Measurements from ENCODE around the gene LRRC51.

The LRRC51 gene, protein sequence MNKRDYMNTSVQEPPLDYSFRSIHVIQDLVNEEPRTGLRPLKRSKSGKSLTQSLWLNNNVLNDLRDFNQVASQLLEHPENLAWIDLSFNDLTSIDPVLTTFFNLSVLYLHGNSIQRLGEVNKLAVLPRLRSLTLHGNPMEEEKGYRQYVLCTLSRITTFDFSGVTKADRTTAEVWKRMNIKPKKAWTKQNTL

DNA sequence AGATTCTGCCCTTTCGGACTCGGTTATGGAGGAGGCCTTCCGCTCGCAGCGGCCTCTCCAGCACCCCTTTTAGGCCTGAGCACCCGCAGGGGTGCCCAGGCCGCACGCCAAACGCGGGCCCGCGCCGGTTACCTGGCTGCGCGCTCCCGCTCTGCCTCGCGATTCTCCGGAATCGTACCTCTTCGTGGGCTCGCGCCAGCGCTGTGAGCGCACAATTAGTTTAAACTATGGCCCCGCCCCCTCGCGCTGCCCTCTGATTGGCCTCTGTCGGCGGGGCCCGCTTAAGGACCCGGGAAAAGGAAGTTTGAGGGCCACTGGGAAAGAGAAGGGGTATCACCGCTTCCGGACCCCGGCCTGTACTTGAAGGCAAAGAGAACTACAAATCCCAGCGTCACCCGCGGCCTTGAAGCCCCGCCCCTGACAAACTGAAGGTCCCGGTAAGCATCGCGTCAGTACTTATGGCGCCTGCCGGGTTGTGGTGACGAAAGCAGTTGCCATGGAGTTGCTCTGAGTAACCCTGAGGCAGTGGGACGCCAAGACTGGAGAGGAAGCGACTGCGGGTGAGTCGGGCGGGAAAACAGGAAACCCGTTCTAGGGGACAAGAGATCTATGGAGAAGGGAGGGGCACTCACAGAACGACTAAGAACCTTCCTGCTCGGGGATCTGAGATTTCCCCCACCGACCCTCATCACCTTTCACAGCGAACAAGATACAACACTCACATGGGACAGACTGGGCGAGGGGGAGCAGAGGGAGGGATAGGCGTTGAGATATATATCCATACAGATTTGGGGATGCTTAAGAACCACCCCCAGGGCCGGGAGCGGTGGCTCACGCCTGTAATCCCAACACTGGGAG is at the start of gene LRRC51, which contains the start of gene NUMA1:
LRRC51 (plus strand) TSS at position 525 of the 858 bp plus-strand sequence. CDS start 8,234 bp downstream, outside the sequence.
NUMA1 (minus strand) TSS at position 217 of the 858 bp plus-strand sequence. CDS start 44,599 bp downstream, outside the sequence.
- peak; percentile 100 for DNase-seq

DNA sequence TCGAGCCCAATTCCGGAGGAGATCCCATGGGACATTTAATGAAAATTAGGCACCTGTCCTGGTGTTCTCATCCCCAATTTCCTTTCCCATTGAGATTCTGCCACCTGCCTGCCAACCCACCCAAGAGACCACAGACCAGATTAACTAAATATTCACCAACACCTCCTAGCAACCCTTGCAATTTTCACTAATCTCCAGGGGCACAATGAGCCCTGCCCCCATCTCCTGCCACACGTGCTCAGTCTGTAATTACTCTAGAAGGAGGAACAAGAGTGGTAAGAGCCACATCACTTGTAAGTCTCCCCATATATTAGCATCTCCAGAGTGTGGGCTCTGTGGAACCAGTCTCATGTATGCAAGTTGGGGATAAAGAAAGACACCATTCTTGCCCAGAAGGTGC is 44.0 kb upstream of the LRRC51 start:
- no peak for DNase-seq

DNA sequence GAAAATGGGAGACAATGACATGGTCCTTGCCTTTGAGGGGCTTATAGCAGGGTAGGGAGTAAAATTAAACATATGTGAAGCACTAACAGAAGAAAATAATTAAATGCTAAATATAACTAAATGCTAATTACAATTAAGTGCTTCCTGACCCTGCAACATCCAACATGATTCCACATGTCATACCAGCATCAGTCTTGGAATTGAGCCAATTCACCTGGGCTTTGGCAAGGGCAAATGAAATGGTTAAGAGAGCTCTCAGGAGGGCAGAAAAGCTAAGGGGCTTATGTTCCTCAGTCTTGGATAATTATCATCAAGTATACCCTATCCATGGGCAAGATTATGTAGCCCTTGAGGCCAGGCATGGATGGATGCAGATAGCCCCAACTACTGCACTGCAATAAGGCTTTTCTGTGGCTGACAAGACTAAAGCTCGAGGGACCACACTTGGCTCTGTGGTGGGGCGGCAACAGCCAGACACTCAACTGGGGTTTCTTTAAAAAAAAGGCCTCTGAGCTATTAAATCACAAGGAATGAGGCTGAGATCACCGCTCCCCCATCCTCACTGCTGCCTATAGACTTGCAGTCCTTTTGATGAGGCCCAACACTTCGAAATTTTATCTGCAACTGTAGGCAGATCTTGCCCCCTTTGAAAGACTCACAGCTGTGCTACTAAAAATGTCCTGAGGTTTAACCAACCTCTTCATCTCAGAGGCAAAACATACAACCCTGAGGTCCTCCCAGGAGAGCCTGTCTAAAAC is 42.9 kb upstream of the LRRC51 start:
- no peak for DNase-seq

DNA sequence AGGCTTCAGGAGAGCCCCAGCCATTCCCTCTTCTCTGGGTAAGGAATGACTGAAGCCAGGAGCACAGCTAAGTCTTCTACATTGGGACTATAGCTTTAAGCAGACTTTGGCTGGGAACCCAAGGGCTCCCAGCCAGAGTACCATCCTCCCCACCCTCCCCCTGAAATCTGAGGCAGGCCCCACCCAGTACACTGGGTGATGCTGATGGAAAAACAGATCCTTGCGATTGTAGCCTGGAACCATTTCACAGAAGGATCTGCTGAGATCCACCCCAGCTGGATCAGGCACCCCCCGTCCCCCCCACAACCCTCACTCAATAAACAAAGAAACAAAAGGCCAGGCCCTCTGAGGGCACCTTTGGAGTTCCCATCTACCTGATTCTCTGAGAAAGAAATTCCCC is 42.2 kb upstream of the LRRC51 start:
- DNase-seq = no peak

DNA sequence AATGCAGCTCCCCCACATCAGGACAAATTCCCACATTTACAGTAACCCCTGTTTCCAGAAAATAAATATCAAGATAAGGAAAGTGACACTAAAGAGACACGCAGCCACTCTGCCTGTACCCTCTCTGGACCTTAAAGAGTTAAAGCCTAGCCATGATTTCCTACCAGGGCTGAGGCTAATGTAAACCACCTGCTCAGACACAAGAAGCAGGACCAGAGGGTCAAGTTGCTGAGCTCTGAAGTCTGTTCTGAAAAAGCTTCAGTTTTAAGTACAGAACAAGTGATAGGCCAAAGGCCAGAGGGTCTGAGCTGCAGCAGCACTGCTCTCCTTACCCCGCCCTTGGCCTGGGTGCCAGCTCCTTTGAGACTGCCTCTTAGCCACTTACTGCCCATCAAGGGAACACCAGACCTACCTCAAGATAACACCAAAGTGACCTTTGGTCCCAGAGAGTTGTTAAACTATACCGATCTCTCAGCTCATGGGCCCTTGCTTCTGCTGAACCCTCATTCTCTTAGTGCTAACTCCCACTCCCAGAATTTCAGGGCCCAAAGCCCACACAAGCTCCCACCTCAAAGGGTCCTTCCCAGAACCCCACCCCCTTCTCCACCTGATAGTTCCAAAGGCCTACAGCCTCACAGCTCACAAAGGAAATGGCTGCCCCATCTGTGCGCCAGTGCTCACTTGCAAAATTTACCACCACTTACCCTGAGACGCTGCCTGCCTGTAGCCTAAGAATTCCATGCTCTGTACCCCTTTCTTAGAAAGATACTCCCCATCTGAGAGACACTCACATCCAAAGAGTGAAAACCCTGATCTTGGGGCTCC is 41.4 kb upstream of the LRRC51 start:
- no peak for DNase-seq

DNA sequence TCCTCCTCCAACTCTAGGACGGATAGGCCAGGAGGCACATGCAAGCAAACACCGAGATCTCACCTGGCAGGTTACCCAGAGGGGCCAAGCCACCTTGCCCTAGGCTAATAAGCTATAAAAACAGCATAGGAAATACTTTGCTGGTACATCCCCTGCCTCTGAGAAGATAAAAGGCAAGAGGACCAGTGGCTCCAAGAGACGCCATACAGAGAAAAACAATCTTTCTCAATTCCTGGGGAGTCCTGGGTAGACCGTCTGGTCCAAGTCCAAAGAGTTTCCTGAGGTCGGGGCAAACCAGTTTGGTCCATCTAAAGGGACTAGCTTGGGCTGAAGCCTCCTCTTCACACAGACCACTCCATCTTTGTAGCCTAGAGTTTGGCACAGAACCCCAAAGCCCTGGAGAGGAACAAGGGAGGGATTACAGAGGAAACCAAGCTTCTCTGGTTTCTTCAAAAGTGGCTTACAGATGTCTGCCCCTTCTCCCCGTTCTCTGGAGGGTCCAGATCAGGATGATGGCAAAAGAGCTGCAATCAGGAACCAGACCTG is 40.7 kb upstream of the LRRC51 start:
- no peak for DNase-seq

DNA sequence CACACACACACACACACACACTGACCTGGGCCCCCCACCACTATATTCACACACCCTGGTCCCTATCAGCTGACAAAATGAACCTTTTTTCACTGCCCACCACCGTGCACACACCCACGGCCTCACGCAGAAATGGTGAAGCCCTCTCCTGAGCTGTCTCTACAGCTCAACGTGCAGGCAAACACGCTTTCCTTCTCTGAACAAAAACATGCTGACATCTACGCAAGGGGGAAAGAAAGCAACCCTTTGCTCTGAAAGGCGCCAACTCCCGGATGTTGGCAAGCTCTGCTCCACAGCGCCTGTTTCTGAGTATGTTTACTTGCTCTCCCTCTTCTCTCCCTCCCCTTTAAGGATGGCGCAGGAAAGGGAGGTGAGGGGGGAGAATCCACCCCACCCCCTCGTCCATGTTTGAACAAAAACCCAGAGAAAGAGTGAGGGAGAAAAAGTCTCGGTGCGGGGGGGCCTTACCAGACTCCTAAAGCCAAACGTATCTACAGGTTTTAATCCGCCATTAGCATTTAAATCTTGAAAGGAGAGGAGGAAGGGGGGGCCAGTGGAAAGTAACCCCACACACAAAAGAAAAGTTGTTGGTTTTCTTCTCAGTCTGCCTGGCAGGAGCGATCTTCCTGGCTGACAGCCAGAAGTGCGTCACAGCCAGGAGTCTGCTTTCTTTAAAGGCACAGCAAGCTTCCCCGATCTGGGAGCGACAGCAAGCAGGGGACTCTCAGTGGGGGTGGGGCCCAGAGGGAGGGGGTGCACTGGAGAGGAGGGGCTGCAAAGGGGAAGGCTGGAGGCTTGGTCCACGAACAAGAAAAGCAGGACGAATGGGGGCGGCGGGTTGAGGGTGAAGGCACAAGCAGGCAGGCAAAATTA is 39.9 kb upstream of the LRRC51 start:
- peak; percentile 73 for DNase-seq

DNA sequence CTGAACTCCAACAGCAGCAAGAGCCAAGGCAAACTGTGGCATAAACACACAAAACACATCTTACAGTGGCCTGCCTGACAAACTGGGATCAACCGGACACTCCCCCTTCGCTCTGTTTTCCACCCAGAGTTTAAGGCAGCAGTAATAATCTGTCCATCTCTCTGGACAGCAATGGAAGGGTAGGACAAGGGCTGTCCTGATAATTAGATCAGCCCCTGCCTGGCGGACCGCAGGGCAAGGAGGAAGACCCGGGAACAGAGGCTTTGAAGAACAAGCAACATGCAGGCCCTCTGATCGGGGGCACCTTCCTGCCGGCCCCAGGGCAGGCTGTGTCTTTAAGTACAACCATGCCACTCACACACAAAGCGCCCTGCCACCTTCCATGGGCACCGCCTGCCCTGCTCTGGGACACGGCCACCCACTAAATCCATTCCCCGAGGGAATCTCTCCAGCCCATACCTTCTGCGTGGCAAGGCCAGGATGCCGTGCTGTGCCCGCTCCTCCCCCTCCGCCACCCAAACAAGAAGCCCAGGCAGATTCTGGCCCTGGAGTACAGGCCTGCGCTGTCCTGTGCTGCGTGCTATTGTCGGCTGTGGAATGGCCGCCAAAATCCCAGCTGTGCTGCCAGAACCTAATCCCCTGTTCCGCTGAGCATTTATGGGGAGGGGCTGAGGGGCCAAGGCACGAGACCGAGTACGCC is 39.1 kb upstream of the LRRC51 start:
- no peak for DNase-seq

DNA sequence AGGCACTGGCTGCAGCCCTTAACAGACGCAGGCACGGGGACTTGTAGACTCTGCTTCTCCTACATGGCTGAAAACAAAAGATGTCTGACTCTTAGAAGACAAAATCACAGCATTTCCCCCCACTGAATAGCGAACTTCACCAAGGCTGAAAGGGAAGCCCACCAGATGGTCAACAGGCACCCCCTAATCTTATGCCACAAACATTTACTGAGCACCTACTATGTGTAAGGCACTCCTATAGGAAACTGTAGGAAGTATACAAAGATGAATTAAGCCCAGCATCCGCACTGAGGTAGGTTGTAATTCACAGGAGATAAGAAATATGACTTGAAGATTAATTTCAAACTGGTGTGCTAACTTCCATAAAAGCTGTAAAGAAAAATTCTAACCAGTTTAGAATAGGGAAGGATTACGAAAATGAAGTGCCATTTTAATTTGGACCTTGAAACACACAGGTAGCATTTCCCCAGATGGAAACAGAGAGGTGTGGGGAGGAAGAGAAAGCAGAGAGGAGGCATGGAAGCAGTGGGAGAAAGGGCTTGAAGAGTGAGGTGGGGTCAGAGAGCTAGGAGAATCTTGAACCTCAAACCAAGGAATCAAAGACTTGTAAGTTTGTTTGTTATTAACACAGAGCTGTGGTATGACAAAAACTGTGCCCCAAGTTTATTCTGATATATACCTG is 38.4 kb upstream of the LRRC51 start:
- no peak for DNase-seq

DNA sequence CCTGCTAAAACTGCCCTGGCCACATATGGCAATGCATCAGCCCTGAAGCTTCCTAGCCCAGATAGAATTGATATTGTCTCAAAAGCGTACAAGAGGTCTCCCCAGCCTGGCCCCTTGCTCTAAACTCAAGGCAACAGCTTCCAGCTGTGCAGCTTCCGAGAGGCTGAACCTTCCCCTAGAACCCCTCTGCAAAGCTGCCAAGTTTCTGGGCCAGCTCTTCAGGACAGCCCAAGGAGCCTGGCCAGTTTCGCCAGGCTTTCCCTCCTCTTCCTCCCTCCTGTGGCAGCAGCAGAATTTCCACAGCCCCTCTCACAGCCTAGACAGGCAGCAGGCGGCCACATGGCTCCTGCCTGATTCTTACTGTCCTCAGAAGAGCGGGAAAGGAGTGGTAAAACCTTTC is 34.8 kb upstream of the LRRC51 start:
- no peak for DNase-seq

DNA sequence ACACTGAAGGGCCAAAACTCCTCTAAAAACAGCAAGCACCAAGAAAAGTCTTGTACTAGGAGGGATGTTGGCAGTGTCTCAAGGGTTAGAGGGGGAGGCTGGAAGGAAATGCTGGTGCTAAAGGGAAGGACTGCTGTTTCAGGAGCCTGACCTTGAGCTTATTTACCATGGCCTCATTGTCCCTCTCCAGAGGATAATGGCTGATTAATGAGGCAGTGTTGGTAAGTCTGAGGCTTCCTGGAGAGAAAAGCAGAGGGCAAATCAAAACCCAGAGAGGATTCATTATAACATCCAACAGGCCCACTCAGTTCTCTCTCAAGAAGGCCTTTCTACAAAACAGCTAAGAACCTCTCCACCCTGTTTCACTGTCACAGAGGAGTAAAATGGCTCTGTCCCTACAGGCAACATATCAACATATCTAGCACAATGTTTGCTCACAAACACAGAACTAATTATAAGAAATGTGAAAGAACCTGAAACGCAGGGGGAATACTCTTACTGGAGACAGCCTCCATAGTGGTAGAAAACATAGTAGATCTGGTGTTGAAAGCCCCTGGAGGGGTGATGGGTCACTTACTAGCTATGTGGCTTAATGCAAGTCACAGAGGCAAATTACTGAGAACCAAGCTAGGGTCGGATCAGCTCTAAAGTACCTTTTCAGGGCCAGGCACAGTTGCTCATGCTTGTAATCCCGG is 31.7 kb upstream of the LRRC51 start:
- DNase-seq = no peak

DNA sequence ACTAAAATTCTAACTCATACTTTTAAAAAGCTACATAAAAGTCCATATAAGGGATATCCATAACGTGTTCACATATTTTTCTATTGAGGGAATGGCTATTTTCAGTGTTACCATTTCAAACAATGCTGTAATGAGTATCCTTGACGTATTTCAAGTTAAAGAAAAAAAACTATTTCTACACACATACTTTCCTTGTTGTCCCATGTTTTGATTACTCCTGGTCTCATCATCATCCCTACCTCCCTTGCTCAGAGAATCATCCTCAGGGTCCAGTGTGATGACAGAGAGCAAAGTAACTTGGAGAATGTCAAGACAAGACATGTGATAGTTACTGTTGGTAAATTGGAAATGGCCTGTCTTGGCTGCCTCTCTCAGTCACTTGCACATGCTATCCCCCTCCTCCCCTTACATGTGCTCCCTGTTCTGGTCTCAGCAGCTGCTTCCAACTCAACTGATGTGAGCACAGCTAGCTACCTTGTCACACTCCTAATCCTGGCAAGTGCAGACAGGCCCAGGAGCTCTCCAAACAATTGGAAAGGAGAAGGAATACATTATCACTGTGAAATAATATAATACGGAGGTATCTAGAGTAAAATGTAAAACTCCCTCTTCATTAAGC is 22.1 kb upstream of the LRRC51 start:
- no peak for DNase-seq

DNA sequence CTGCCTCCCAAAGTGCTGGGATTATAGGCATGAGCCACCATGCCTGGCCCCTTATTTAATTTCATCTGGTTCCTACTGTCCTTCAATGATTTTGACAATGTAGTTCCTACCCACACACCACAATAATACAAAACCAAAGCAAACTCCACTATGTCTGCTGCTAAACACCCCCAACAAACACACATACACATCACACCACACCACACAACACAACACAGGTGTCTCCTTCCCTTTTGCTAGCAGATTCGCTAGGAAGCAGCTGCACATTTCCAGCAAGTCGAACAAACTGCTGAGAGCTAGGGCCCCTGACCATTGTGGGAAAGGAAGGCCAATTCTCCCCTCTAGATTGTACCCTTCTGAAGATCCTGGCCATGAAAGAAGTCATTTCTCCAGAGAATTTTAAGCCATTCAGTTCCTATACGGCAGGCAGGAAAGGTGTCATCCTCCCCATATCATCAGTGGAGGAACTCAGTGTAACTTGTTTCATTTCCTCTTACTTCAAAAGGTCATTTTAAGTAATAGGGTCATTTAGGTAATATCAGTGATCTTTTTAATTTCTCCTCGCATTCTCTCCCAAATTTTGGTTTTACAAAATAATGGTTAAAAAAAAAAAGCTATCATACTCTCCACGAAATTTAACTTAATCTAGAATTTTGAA is 18.8 kb upstream of the LRRC51 start:
- peak; percentile 21 for DNase-seq

DNA sequence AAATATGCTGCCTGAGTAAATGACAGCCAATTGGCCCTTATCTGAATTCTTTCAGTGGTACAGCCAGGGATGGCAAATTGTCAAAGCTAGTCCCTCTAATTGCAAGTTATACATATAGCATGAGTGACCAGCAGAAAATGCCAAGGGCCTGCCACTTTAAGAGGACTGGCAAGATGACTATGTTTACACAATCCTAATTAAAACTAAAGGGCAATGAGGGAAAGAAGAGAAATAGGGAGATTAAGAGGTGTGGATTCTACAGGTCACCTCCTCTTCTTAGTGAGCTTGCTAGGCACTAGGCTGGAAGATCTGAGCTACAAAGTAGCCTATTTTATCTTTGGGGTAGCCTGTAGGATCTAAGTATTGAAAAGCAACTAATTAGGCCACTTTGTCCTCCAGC is 13.8 kb upstream of the LRRC51 start:
- DNase-seq = no peak

DNA sequence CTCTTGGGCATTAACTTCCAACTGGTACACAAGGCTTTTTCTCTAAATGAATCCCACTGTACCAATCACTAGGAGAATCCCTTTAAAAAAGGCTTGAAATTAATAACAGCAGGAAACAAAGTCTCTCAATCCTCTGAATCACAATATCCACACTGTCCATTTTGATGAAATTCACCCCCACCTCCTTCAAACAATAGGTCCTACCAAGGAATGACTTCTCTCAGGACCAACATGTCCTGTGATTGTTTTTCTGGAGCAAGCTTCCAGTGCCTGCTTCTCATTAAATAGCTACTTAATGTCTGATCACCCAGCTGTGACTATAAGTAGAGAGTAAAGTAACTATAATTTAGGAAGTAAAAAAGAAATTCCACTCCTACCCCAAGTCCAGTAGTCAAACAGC is 13.4 kb upstream of the LRRC51 start:
- DNase-seq = no peak

DNA sequence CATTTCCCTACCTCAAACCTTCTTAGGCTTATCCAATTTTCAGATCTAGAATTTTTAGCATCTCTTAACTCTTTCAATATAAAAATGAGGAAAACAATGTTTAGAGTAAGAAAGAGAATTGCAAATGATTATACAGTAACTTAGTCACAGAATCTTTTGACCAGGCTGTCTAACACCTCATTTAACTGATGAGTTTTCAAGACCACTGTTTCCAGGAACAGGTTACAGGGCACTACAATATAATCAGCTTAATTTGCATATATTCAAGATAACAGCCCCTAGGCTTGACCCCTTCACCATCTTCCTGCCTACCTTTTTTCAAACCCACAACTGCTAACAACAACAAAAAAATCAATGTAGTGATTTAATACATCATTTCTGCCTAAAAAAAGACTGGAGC is 13.0 kb upstream of the LRRC51 start:
- DNase-seq = no peak

DNA sequence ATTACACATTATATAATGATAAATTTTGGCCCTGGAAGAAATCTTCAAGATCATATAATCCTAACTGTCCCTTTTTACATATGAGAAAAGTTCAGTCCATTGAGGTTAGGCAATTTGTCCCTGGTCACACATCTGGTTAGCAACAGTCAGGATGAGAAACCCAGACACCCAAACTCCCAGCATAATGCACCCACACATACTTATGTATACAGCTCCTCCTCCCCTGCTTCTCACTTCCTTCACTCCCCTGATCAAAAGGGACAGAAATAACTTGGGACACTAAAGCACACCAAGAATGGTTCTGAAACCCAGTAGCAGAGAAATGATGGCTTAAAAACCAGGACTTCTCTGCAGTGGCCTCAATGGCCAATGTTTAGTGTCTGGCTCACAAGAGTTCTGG is 11.4 kb upstream of the LRRC51 start:
- DNase-seq = peak; percentile 78

DNA sequence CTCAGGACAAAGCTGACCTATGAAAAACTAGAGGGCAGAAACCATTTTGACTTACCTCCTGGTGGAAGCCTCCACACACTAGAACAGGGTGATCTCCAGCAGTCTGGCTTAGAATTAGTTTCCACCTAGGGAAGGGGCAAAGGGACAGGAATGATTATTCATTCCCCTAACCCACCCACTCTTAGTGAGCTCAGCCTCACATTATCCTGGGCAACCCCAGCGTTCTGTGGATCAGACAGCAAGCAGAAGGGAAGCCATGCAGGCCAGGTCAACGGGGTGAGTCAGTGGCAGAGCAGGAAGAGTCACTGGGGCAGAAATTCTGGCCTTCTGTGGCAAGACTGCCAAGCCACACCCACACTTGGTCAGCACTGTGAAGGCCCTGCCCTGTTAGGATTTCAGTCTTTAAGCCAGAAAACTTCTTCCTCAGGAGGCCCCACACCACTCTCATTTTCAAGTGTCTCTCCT is 10.8 kb upstream of the LRRC51 start:
- DNase-seq = peak; percentile 97

Measured in inflammatory macrophage treated with lipopolysaccharide for 4 hours (primary cell).